Subcutaneous adipose tissue (tissue), 4 donors: ENCODE measurements around the gene KRTAP5-6. TPM values are rescaled to one million over a fixed set of nuclear protein-coding genes. Genes with fewer than 3 reads are reported as not detected.

ENCODE experiments used
- CTCF ChIP-seq: fragments of 450-650 bp; IDR thresholded peaks from one replicate; pipeline ENCODE4 v1.5.1; 2016; ENCODE audit warnings: low read depth, mild to moderate bottlenecking, control low read depth, antibody characterized with exemption, moderate library complexity
- total RNA-seq, 4 donors: library from RNA; depleted of rRNA; stranded (reverse); fragments of >200 nt; gene quantifications; one replicate each; pipeline ENCODE4 v1.1.0, GENCODE V29; 2016

Gene KRTAP5-6
- total RNA-seq, 4 donors from 2014 or later = not detected

GRCh38 chr11:1656061-1656441 lies 40.9 kb upstream of the KRTAP5-6 start:
- TF ChIP-seq CTCF = no peak

GRCh38 chr11:1656670-1657069 lies 40.3 kb upstream of the KRTAP5-6 start:
- no peak for TF ChIP-seq CTCF

GRCh38 chr11:1659506-1659905 lies 37.5 kb upstream of the KRTAP5-6 start:
- TF ChIP-seq CTCF = no peak

- no peak for TF ChIP-seq CTCF
Observed at GRCh38 chr11:1660111-1660867, 36.7 kb upstream of the KRTAP5-6 start.

GRCh38 chr11:1665313-1665712 lies 31.7 kb upstream of the KRTAP5-6 start:
- TF ChIP-seq CTCF = no peak

DNA sequence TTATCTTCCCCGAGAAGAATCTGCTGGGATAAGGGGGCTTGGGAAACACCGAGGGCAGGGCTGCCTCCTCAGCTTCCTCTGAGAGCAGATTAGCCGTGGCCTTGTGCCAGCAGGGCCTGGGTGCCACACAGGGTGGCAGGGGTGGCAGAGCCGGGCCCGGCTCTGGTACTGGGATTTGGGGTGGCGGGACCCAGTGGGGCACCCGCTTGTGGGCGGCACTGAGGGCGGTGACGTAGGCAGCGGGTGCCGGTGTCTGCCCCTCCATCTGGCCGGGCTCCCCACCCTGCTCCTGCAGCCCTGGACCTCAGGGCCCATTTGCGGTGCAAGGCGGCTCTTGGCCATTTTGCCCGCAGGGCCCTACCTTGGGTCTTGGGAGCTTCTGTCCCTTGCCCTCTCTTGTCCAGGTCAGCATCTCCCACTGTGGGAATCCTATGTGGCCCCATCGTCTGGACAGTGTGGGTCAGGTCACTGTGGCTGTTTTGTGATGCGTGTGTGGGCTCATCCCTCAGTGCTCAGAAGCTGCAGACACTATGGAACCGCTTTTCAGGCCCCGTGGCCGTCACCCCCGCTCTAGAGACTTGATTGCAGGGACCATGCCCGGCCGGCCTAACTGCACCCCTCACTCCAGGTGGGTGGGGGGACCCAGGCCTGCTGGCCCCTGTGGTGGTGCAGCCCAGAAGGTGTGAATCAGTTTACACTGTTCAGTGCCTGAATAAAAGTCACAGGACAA lies 29.7 kb upstream of the KRTAP5-6 start:
- TF ChIP-seq CTCF = no peak

DNA sequence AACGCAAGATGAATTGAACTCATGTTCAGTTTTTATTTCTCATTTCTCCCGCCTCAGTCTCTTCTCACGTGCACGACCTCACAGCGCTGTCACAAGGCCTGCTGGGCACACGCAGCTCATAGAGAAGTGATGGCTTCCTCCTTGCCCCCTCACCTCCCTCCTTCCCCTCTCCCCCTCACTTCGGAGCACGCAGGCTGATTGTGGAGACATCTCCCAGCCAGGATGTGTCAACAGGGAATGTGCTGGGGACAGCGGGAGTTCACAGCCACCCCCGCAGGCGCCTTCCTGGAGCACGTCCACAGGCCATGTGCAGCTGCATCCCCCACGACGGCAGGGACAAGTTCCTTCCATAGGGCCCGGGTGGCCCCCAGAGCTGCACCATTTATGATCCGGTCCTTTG lies 29.1 kb upstream of the KRTAP5-6 start:
- no peak for TF ChIP-seq CTCF
